GM20431 (cell line): ENCODE data around the gene EFHC1.

Source experiments
- in situ Hi-C: fragments of 300-500 bp; cut with MseI, MboI; formaldehyde crosslinking; loops from one replicate; pipeline ENCODE4 v1.15.0; 2020; ENCODE audit warnings: low sequenced_read_pairs; ENCODE audit not compliant: unreplicated experiment

EFHC1 gene

GRCh38 chr6:52394251-52394666, 25.9 kb upstream of the EFHC1 start:
- in situ Hi-C loops = no loop called here

GRCh38 chr6:52395969-52396368, 24.2 kb upstream of the EFHC1 start:
- in situ Hi-C loops = no loop called here

GRCh38 chr6:52399511-52400312, 20.4 kb upstream of the EFHC1 start:
- in situ Hi-C loops = loop anchor here (10.0 to 25.0 kb wide), 3 partner anchors 115 to 265 kb away; partner anchors contain the start of genes MCM3 and TRAM2

GRCh38 chr6:52400313-52401041, 19.7 kb upstream of the EFHC1 start:
- in situ Hi-C loops = loop anchor here (10.0 to 25.0 kb wide), 3 partner anchors 116 to 264 kb away; partner anchors contain the start of genes MCM3 and TRAM2

- in situ Hi-C loops = loop anchor here (10.0 to 25.0 kb wide), 3 partner anchors 118 to 262 kb away; partner anchors contain the start of genes MCM3 and TRAM2
Observed at GRCh38 chr6:52403086-52403485, 17.1 kb upstream of the EFHC1 start.

GRCh38 chr6:52403627-52404026, 16.5 kb upstream of the EFHC1 start:
- in situ Hi-C loops = loop anchor here (10.0 to 25.0 kb wide), 3 partner anchors 119 to 261 kb away; partner anchors contain the start of genes MCM3 and TRAM2

- in situ Hi-C loops = loop anchor here (10.0 to 25.0 kb wide), 3 partner anchors 120 to 260 kb away; partner anchors contain the start of genes MCM3 and TRAM2
Observed at GRCh38 chr6:52405243-52405642, 14.9 kb upstream of the EFHC1 start.

GRCh38 chr6:52407467-52407866, 12.7 kb upstream of the EFHC1 start:
- in situ Hi-C loops = loop anchor here (10.0 to 25.0 kb wide), 3 partner anchors 123 to 257 kb away; partner anchors contain the start of genes MCM3 and TRAM2

- in situ Hi-C loops = loop anchor here (10.0 to 25.0 kb wide), 3 partner anchors 125 to 255 kb away; partner anchors contain the start of genes MCM3 and TRAM2
Observed at GRCh38 chr6:52409499-52409898, 10.6 kb upstream of the EFHC1 start.

GRCh38 chr6:52410979-52411378, 9.2 kb upstream of the EFHC1 start:
- in situ Hi-C loops = loop anchor here (25.0 kb wide), 1 partner anchor 176 kb away; the partner anchor contains the start of gene TRAM2

GRCh38 chr6:52411911-52412310, 8.2 kb upstream of the EFHC1 start:
- in situ Hi-C loops = loop anchor here (25.0 kb wide), 1 partner anchor 175 kb away; the partner anchor contains the start of gene TRAM2

GRCh38 chr6:52415333-52415732, 4.8 kb upstream of the EFHC1 start:
- in situ Hi-C loops = loop anchor here (25.0 kb wide), 1 partner anchor 172 kb away; the partner anchor contains the start of gene TRAM2

- in situ Hi-C loops = loop anchor here (25.0 kb wide), 1 partner anchor 171 kb away; the partner anchor contains the start of gene TRAM2
Observed at GRCh38 chr6:52415917-52416628, 4.1 kb upstream of the EFHC1 start.

- in situ Hi-C loops = loop anchor here (25.0 kb wide), 1 partner anchor 171 kb away; the partner anchor contains the start of gene TRAM2
Observed at GRCh38 chr6:52416629-52417151, 3.5 kb upstream of the EFHC1 start.

- in situ Hi-C loops = loop anchor here (25.0 kb wide), 1 partner anchor 170 kb away; the partner anchor contains the start of gene TRAM2
Observed at GRCh38 chr6:52417675-52418111, 2.4 kb upstream of the EFHC1 start.

GRCh38 chr6:52418606-52419005, 1.5 kb upstream of the EFHC1 start:
- in situ Hi-C loops = loop anchor here (25.0 kb wide), 1 partner anchor 169 kb away; the partner anchor contains the start of gene TRAM2

- in situ Hi-C loops = loop anchor here (25.0 kb wide), 1 partner anchor 166 kb away; the partner anchor contains the start of gene TRAM2
Observed at GRCh38 chr6:52420668-52421358, 671 bp downstream of the EFHC1 start.

- in situ Hi-C loops = loop anchor here (25.0 kb wide), 1 partner anchor 165 kb away; the partner anchor contains the start of gene TRAM2
Observed at GRCh38 chr6:52422156-52422555, 2.0 kb downstream of the EFHC1 start.
